GM12878 (cell line): ENCODE data around the gene PTPRQ. TPM values are rescaled to one million over a fixed set of nuclear protein-coding genes. Genes with fewer than 3 reads are reported as not detected.

Experiments
- ATAC-seq: fragments of 200-7000 bp; cut with Tn5 transposase; 3 replicates; pipeline ENCODE4 v1.9.1; 2020; ENCODE audit warnings: mild to moderate bottlenecking, moderate library complexity
- BruUV-seq: library from RNA; stranded (reverse); fragments of 400-500 nt; replicated peaks from 2 replicates; lab custom pipeline; 2021; lab: Mats Ljungman, UMichigan
- CTCF ChIA-PET: fragments of 300-600 bp; sonication (Branson Sonifier 250); formaldehyde crosslinking; extraction: SDS; loops from one replicate; lab custom pipeline; 2021; ENCODE audit warnings: inconsistent platforms; lab: Yijun Ruan, JAX
- POLR2A ChIA-PET: fragments of 350-600 bp; formaldehyde crosslinking; extraction: SDS; loops from one replicate; lab custom pipeline; 2021; ENCODE audit warnings: inconsistent platforms; lab: Charles Lee
- RAD21 ChIA-PET: fragments of 300-600 bp; sonication (Branson Sonifier 250); formaldehyde crosslinking; loops from one replicate; lab custom pipeline; 2023; ENCODE audit warnings: antibody characterized with exemption; ENCODE audit not compliant: unreplicated experiment; lab: Charles Lee
- SMC1A ChIA-PET: fragments of 300-600 bp; sonication (Branson Sonifier 250); formaldehyde crosslinking; loops from one replicate; lab custom pipeline; 2023; ENCODE audit not compliant: unreplicated experiment, uncharacterized antibody; lab: Charles Lee
- DNase-seq: peaks from one replicate; pipeline ENCODE4 v3.0.0-alpha.2; 2011; ENCODE audit warnings: low read depth, low spot score
- FAIRE-seq: peaks from 3 replicates; lab custom pipeline; 2011; peaks lifted over from hg19 to GRCh38; lab: Jason Lieb, UNC
- H2AFZ ChIP-seq: 2 replicates; pipeline ENCODE4 v1.6.0; 2011; ENCODE audit warnings: low read depth, low read length, control low read depth; ENCODE audit not compliant: control insufficient read depth
- H3K27ac ChIP-seq: 2 replicates; pipeline ENCODE4 v1.5.1; 2011; ENCODE audit warnings: control low read depth; ENCODE audit not compliant: control insufficient read depth, insufficient read depth
- H3K27me3 ChIP-seq, 2 experiments: replicated peaks in 1 of 2; 2 replicates each; pipeline versions ENCODE4 v1.6.0 to v1.6.1; 2011; ENCODE audit warnings: low read length in 1 of 2; ENCODE audit not compliant: control insufficient read depth in 2 of 2, insufficient read depth in 2 of 2
- H3K36me3 ChIP-seq, 2 experiments: 2 replicates each; pipeline ENCODE4 v1.5.1; 2011; ENCODE audit warnings: low read length in 1 of 2; ENCODE audit not compliant: control insufficient read depth in 2 of 2, insufficient read depth in 2 of 2
- H3K4me1 ChIP-seq: 2 replicates; pipeline ENCODE4 v1.6.1; 2011; ENCODE audit warnings: mild to moderate bottlenecking, low read length, moderate library complexity, mixed read lengths; ENCODE audit not compliant: control insufficient read depth, insufficient read depth
- H3K4me2 ChIP-seq: 2 replicates; pipeline ENCODE4 v1.6.0; 2011; ENCODE audit warnings: control low read depth; ENCODE audit not compliant: control insufficient read depth, insufficient read depth
- H3K4me3 ChIP-seq: fragments of 200-600 bp; sonication (generic); 2 replicates; pipeline ENCODE4 v1.5.1; 2016
- H3K79me2 ChIP-seq: 2 replicates; pipeline ENCODE4 v1.6.0; 2011; ENCODE audit warnings: low read length; ENCODE audit not compliant: control insufficient read depth, insufficient read depth
- H3K9ac ChIP-seq: 2 replicates; pipeline ENCODE4 v1.8.0; 2011; ENCODE audit warnings: low read length, control low read depth, mixed read lengths; ENCODE audit not compliant: control insufficient read depth, insufficient read depth
- H3K9me3 ChIP-seq: replicated peaks from 3 replicates; pipeline ENCODE4 v1.5.1; 2011; ENCODE audit warnings: mild to moderate bottlenecking, low read length; ENCODE audit not compliant: control insufficient read depth, insufficient read depth
- H4K20me1 ChIP-seq: 2 replicates; pipeline ENCODE4 v1.6.0; 2011; ENCODE audit not compliant: control insufficient read depth, insufficient read depth
- ATF2 ChIP-seq: IDR thresholded peaks from 2 replicates; pipeline ENCODE4 v1.6.1; 2012; ENCODE audit warnings: low read length, inconsistent platforms
- FOS ChIP-seq: IDR thresholded peaks from 3 replicates; pipeline ENCODE4 v1.6.1; 2011; ENCODE audit warnings: borderline replicate concordance; ENCODE audit not compliant: insufficient read length; ENCODE audit errors: extremely low read depth
- HDGF ChIP-seq: fragments of 450-650 bp; IDR thresholded peaks from 2 replicates; pipeline ENCODE4 v1.6.1; 2016; ENCODE audit warnings: antibody characterized with exemption
- IKZF2 ChIP-seq, 2 experiments: fragments of 450-650 bp; IDR thresholded peaks; 2 replicates each; pipeline ENCODE4 v1.6.1; 2017; ENCODE audit warnings: mild to moderate bottlenecking in 2 of 2, moderate library complexity in 2 of 2
- LARP7 ChIP-seq: fragments of 450-650 bp; IDR thresholded peaks from 2 replicates; pipeline ENCODE4 v1.6.1; 2017; ENCODE audit warnings: mild to moderate bottlenecking
- NFIC ChIP-seq: IDR thresholded peaks from 2 replicates; pipeline ENCODE4 v1.6.1; 2012; ENCODE audit warnings: low read depth, mild to moderate bottlenecking, inconsistent platforms, low read length, moderate library complexity
- WGBS: methylation state at CpG from one replicate; pipeline ENCODE4 v1.1.6; 2016; ENCODE audit warnings: low lambda C conversion rate; ENCODE audit not compliant: insufficient replicate concordance, insufficient coverage; ENCODE audit errors: missing lambda C conversion rate; 5-methylcytosine and 5-hydroxymethylcytosine counted together
- in situ Hi-C: fragments of 300-500 bp; cut with MboI; formaldehyde crosslinking; loops from 9 replicates; pipeline ENCODE4 v1.14.3; 2018; ENCODE audit warnings: mixed read lengths
- intact Hi-C: fragments of 100-400 bp; cut with micrococcal nuclease; formaldehyde crosslinking; loops from one replicate; pipeline ENCODE4 v1.14.2; 2022; ENCODE audit not compliant: unreplicated experiment
- polyA plus RNA-seq, 11 experiments: library from polyadenylated mRNA; depleted of rRNA in 4 of 11; unstranded in 6 of 11; stranded (reverse) in 5 of 11; fragments of >200 nt; fragmentation: Nextera tagmentation in 4 of 11; fragmentation: Illumina TruSeq in 1 of 11; extraction: Ambion mirVana in 4 of 11; extraction: Trizol in 1 of 11; gene quantifications; 1 replicate in 1 of 11; 2 replicates in 10 of 11; pipeline versions ENCODE4 v1.2.1 to v1.2.3, GENCODE V29; 2011 to 2016; ENCODE audit warnings: inconsistent platforms in 2 of 11, missing spikeins in 2 of 11, low read depth in 1 of 11
- total RNA-seq, 4 experiments: library from RNA; depleted of rRNA in 3 of 4; stranded (reverse); fragments of >200 nt in 3 of 4; fragmentation: Illumina TruSeq in 1 of 4; extraction: Trizol in 1 of 4; gene quantifications; 2 replicates each; pipeline versions ENCODE4 v1.2.1 to v1.2.3, GENCODE V29; 2013 to 2021

The PTPRQ gene
- total and polyA plus RNA-seq, 10 of the 15 experiments (the other 5 are each of a cell fraction or from before 2014, with no cell fraction given): 0.01 TPM; not detected in 9

DNA sequence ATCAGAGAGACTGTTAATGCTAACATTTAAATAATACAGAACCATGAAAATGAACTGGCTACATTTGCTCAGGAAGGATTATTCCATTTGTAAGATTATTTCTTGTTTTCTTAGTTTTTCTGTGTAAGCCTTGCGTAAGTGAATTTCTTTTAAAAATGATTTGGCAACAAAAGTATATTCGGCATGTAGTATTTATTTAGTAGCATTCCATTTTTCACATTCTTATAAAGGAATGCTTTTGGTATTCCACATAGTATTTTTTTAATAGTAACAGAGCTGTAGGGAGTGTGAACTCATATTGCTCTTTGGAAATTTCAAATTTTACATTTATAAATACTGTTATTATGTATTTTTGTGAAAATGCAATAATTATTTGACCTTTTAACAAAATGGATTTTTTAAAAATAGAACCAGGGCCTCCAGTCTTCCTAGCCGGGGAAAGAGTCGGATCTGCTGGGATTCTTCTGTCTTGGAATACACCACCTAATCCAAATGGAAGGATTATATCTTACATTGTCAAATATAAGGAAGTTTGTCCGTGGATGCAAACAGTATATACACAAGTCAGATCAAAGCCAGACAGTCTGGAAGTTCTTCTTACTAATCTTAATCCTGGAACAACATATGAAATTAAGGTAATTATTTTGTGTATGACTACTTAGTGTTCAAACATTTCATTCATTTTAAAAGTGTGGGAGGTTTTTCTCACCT is 1.2 kb downstream of the PTPRQ start (continued):
- TF ChIP-seq LARP7 (no peak), HDGF (no peak), NFIC (no peak)

DNA sequence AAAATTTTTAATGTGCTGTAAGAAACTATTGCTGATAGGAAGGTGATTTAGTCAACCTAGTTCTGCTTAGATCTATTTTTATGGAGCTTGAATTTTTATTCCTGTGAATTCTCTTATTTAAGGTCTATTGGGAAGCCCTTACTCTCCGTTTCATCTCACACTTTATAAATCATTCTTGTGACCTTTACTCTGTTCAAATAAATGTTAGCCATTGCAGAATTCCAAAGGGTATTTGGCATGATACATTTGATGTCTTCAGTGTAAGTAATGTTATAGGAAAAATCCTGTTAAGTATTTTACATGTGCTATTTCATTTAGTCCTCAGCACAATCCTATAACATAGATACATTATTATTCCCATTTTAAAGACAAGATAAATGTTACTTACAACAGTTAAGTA is 12.5 kb downstream of the PTPRQ start:
- ChIA-PET CTCF (no interaction called here), RAD21 (no interaction called here), SMC1A (interaction anchor here (1.0 kb wide), 1 partner anchor 60 kb away, joined by 3 read pairs; no protein-coding TSS in a partner anchor), POLR2A (no interaction called here)
- no peaks in the 10 kb centered on the region for H3K36me3 ChIP-seq
- H3K4me3 ChIP-seq: no peak overlapping the region
- ATAC-seq: no peak
- 58% methylated on average over 1 of the region's 1 CpG for WGBS
- H3K4me2 ChIP-seq: no peak overlapping the region
- DNase-seq: no peak
- no peaks in the 10 kb centered on the region for H3K9me3 ChIP-seq
- in situ Hi-C loops: no loop called here
- TF ChIP-seq IKZF2 (IDR thresholded peaks at IDR 0.05): no peak
- TF ChIP-seq ATF2: no peak
- TF ChIP-seq FOS: no peak
- no peaks in the 10 kb centered on the region for H3K27me3 ChIP-seq
- BruUV-seq: no TSS peak
- no peak for FAIRE-seq
- H3K9ac ChIP-seq: no peak overlapping the region
- no peaks in the 10 kb centered on the region for H3K4me1 ChIP-seq
- H2AFZ ChIP-seq: no peak overlapping the region
- no peaks in the 10 kb centered on the region for H3K79me2 ChIP-seq
- no peak overlapping the region for H3K27ac ChIP-seq
- intact Hi-C loops: no loop called here
- no peaks in the 10 kb centered on the region for H4K20me1 ChIP-seq
